Measurements from ENCODE around the gene AGBL4.
"Not testable (repeated sequence)": the region's sequence is repeated elsewhere in the genome, so short reads cannot be mapped to it uniquely, and the experiment has no call there.

AGBL4 gene

GRCh38 chr1:49026230-49026811, 997.4 kb downstream of the AGBL4 start:
- DNase-seq (ENCODE audit: low read depth), result no peak

- DNase-seq (ENCODE audit: low read depth), result no peak
Observed at GRCh38 chr1:49016030-49016977, 1007.5 kb downstream of the AGBL4 start.

GRCh38 chr1:49013079-49013478, 1010.7 kb downstream of the AGBL4 start:
- DNase-seq (ENCODE audit: low read depth), result no peak

GRCh38 chr1:49002981-49003380, 1020.8 kb downstream of the AGBL4 start:
- not testable (repeated sequence) for DNase-seq (ENCODE audit: low read depth)

- DNase-seq (ENCODE audit: low read depth), result no peak
Observed at GRCh38 chr1:48999321-48999720, 1024.4 kb downstream of the AGBL4 start.

GRCh38 chr1:48996311-48996710, 1027.4 kb downstream of the AGBL4 start:
- DNase-seq (ENCODE audit: low read depth), result no peak

GRCh38 chr1:48988633-48989197, 1035.0 kb downstream of the AGBL4 start:
- no peak for DNase-seq (ENCODE audit: low read depth)

GRCh38 chr1:48979940-48980339, 1043.8 kb downstream of the AGBL4 start:
- DNase-seq (ENCODE audit: low read depth), result no peak

- DNase-seq (ENCODE audit: low read depth), result no peak
Observed at GRCh38 chr1:48978413-48978812, 1045.3 kb downstream of the AGBL4 start.

GRCh38 chr1:48977273-48977672, 1046.5 kb downstream of the AGBL4 start:
- DNase-seq (ENCODE audit: low read depth), result no peak

- no peak for DNase-seq (ENCODE audit: low read depth)
Observed at GRCh38 chr1:48969971-48970370, 1053.8 kb downstream of the AGBL4 start.

- no peak for DNase-seq (ENCODE audit: low read depth)
Observed at GRCh38 chr1:48967318-48967717, 1056.4 kb downstream of the AGBL4 start.

- no peak for DNase-seq (ENCODE audit: low read depth)
Observed at GRCh38 chr1:48966583-48966982, 1057.2 kb downstream of the AGBL4 start.

GRCh38 chr1:48960320-48960719, 1063.4 kb downstream of the AGBL4 start:
- DNase-seq (ENCODE audit: low read depth), result no peak

- no peak for DNase-seq (ENCODE audit: low read depth)
Observed at GRCh38 chr1:48955774-48956173, 1068.0 kb downstream of the AGBL4 start.

- DNase-seq (ENCODE audit: low read depth), result no peak
Observed at GRCh38 chr1:48953617-48954016, 1070.1 kb downstream of the AGBL4 start.

- DNase-seq (ENCODE audit: low read depth), result no peak
Observed at GRCh38 chr1:48948562-48948961, 1075.2 kb downstream of the AGBL4 start.

- no peak for DNase-seq (ENCODE audit: low read depth)
Observed at GRCh38 chr1:48947761-48948537, 1075.8 kb downstream of the AGBL4 start.

- no peak for DNase-seq (ENCODE audit: low read depth)
Observed at GRCh38 chr1:48946070-48946469, 1077.7 kb downstream of the AGBL4 start.

GRCh38 chr1:48944811-48945210, 1078.9 kb downstream of the AGBL4 start:
- DNase-seq (ENCODE audit: low read depth), result no peak

GRCh38 chr1:48943826-48944225, 1079.9 kb downstream of the AGBL4 start:
- no peak for DNase-seq (ENCODE audit: low read depth)

- no peak for DNase-seq (ENCODE audit: low read depth)
Observed at GRCh38 chr1:48943393-48943792, 1080.4 kb downstream of the AGBL4 start.
